A673 (cell line): ENCODE data around the gene CRELD2.

Source experiments
- EZH2 ChIP-seq: fragments of 200-600 bp; sonication (generic); IDR thresholded peaks from 2 replicates; pipeline ENCODE4 v1.6.1; 2017; ENCODE audit warnings: borderline replicate concordance, low read depth, mild to moderate bottlenecking, mixed read lengths, antibody characterized with exemption, low read length; ENCODE audit not compliant: poor library complexity, severe bottlenecking
- TF ChIP-seq, protein P1 (sequence below): fragments of 300-800, 200-600 bp; sonication (generic); conservative IDR thresholded peaks from 2 replicates; pipeline ENCODE4 v1.5.1; 2017; ENCODE audit warnings: low read depth, mild to moderate bottlenecking, antibody characterized with exemption, low read length, moderate library complexity, mixed read lengths

DNA sequence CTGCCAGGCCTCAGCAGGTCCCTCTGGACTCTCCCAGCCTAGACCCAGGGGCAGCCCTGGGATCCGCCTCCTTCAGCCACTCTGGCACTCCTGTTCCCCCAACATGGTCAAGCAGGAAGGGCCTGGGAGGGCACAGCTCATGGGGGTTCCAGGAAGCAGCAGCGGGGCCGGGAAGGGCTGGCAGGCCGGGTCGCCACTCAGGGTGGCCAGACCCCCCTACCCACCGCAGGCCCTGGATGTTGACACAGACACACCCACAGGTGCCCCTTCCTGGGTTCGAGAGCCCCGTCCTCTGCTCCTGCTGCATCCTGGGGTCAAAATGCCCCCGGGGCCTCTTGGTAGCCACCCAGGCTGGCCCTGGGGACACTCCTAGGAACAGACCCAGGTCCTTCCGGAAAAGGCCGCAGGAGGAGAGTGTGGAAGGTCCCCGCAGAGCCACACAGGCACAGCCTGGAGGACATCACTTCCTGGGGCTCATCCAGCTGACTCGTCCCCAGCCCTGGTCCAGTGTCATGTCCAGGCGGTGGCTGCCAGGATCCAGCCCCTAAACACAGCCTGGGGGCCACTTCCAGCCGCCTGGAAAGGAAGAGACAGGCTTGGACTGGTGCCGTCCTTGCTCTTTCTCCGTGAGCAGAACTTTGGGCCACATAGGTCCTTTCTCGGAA lies 35.4 kb downstream of the CRELD2 start:
- TF ChIP-seq EZH2, result no peak
- TF ChIP-seq, protein P1, sequence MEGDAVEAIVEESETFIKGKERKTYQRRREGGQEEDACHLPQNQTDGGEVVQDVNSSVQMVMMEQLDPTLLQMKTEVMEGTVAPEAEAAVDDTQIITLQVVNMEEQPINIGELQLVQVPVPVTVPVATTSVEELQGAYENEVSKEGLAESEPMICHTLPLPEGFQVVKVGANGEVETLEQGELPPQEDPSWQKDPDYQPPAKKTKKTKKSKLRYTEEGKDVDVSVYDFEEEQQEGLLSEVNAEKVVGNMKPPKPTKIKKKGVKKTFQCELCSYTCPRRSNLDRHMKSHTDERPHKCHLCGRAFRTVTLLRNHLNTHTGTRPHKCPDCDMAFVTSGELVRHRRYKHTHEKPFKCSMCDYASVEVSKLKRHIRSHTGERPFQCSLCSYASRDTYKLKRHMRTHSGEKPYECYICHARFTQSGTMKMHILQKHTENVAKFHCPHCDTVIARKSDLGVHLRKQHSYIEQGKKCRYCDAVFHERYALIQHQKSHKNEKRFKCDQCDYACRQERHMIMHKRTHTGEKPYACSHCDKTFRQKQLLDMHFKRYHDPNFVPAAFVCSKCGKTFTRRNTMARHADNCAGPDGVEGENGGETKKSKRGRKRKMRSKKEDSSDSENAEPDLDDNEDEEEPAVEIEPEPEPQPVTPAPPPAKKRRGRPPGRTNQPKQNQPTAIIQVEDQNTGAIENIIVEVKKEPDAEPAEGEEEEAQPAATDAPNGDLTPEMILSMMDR, result no peak
